ENCODE results near the gene SLC22A23. TPM values are rescaled to one million over a fixed set of nuclear protein-coding genes. Genes with fewer than 3 reads are reported as not detected.

The SLC22A23 gene
- total RNA-seq, 1 donor from 2014 or later = 10.3 TPM

DNA sequence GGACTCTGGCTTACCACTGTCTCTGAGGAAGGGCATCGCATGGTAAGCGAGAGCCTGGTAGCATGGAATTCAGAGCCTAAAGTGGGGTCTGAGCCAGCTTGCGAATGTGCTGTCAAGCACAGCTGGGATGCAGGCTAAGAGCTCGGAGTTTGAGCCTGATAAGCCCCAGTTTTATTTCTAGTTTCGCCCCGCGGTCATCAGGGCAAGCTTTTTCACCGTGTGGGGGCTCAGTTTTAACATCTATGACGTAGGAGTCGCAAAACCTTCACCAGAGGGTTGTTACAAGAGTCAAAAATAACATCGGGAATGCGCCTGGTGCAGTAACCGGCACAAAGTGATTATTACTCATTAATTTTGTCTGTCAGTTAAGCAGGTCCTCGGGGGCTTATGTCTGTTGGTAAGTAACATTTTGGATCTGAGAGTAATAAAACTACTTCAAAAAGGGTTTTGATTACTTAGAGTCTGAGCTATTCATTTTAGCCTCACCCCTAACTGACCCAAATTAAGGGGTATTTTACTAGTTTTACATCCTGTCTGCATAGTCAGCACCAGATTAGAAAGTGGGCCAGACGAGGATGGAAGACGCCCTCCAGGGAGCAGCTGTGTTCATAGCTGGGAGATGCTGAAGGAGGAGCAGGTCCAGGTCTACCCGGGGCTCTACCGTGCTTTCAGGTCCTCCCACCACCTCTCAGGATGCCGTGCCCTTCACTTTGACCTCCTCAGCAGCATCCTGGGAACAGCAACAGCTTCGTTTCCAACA, 29.7 kb downstream of the SLC22A23 start:
- ATAC-seq = no peak
- intact Hi-C loops (cut with DNase I) = no loop called here

DNA sequence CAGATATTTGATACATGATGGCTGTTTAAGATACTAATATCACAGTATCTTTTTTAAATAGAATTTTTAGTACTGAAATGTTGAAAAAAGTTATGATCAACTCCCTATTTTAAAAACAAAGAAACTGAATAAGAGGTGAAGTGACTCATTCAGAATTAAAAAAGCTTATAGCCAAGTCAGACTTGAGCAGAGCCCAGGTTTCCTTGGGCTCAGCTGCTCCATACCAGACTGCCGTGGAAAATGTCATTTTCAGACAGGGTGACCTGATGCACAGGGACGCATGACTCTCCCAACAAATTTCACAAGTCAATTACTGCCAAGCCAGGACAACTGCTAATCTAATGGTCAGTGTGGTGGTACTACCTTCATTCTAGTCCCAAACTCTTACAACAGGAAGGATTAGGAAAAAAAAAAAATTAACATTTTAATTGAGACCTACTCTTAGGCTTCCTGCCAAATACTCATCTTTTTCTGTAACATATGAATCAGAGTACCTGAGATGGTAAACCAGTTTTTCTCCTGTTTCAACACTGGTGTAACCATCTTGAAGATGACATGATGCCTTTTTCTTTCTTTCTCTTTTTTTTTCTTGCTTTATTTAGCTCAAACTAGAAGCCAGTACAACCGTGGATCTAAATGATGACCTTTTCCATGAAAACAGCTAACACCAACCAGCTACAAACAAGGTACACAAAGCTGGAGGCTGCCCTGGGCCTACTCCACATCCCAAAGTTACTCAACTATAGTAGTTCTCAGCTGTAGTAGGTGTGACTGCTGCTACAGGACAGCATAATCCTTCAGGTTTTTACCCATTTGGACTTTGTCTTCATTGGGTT, 30.5 kb downstream of the SLC22A23 start:
- ATAC-seq = no peak
- intact Hi-C loops (cut with DNase I) = no loop called here
- DNase-seq (ENCODE audit: low spot score) = no peak

More for the DNA sequence above, 29.7 kb downstream of the SLC22A23 start:
- DNase-seq (ENCODE audit: low spot score) = no peak

DNA sequence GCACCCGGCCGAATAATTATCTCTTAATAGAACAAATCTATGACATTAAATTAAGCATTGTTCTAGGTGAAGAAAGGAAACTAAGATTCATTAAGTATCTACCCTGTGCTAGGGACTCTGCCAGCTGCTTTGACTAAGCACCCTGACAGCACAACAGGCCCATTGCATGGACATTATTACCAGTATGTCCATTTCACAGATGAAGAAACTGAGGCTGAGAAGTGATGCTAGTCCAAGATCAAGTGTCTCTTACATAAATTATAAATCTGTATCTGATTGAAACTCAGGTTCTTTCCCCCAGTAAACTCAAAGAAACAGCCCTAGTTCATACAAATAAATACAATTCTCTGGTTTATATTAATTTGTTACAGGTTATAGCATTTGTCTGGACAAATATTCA, 31.3 kb downstream of the SLC22A23 start:
- no peak for ATAC-seq
- DNase-seq (ENCODE audit: low spot score) = no peak
- intact Hi-C loops (cut with DNase I) = no loop called here

DNA sequence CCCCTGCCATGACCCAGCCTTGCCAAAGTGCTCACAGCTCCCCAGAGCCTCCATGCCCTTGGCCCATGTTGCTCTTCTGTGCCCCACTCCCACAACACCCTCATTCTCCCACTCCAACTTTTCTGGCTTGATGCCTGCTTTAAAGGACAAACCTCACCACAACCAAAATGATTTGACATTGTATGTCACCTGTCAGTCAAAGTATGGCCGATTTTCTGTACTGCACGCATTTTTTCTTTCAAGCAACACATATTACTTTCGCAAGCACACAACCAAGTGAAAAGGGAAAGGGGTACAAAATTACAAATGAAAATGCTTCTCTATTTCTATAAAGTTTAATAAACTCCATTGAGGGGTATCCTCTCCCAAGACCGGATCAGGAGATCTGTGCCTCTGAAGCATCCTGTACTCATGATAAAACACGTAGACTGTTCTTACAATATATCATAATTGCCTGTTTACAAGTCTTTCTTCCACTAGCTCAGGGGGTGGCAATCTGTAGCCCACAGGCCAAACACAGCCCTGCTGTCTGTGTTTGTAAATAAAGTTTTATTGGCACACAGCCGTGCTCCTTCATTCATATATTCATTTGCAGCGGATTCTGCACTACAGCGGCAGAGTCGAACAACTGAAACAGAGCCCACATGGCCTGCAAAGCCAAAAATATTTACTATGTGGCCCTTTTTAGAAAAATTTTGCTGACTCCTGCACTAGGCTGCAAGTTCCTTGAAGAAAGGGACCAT, 32.5 kb downstream of the SLC22A23 start:
- DNase-seq (ENCODE audit: low spot score) (no peak), ATAC-seq (no peak)
- intact Hi-C loops (cut with DNase I) = no loop called here

DNA sequence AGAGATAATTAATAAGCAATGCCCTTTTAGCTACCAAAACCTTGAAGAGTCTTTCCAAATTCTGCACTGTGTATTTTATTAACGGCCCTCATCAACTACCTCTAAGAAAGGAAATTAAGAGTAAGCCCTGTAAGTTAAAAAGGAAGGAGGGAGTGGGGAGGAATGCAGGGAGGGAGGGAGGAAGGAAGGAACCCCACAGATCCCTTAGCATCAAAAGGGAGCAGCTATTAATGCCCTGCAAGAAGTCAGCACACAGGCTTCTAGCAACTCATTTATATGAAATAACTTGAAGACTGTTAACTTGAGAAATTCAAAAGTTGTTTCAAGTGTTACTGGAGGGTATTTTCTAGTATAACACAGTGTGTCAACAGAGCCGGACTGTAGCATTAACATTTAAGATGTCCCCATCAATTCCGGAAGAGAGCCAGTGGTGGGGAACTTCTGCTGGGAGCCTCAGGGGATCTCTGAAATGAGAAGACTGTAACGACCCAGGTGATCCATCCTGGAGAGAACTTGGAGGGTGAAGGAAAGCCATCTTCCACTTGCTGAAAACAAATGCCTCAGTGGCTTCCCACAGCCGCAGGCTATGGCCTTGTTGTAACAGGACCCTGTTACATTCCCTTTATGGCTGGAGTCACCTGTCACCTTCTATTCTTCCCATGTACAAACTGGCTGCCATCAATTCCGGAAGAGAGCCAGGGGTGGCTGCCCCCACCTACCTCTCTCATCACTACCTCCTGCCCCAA, 33.2 kb downstream of the SLC22A23 start:
- intact Hi-C loops (cut with DNase I) = no loop called here
- DNase-seq (ENCODE audit: low spot score) (no peak), ATAC-seq (no peak)

DNA sequence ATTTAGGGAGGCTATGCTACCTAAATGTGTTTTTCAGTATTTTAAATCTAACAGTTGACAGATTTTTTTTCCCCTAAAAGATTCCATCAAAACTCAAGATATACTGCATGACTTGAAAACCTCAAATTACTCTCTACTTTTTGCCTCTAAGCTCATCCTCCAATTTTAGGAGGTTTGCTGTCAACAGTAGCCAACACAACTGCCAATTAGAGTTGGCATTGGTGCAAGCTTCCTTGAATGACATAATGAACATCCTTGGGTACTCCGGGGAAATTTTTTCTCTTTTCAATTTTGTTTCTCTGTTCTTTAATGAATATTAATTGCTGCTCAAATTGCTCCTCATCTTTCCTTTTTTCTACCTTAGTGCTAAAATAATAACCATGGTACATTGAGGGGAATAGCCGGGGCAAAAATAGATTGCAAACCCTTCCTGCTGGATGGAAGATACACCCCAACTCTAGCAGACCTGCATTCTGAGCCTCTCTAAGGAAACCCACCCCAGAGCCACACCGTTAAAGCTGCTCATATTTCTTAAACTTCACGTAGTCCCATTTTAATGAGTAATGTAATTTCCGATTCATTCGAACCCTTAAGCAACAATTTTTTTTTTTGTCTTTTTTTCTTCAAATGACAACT, 34.3 kb downstream of the SLC22A23 start:
- ATAC-seq (no peak), DNase-seq (ENCODE audit: low spot score) (no peak)

DNA sequence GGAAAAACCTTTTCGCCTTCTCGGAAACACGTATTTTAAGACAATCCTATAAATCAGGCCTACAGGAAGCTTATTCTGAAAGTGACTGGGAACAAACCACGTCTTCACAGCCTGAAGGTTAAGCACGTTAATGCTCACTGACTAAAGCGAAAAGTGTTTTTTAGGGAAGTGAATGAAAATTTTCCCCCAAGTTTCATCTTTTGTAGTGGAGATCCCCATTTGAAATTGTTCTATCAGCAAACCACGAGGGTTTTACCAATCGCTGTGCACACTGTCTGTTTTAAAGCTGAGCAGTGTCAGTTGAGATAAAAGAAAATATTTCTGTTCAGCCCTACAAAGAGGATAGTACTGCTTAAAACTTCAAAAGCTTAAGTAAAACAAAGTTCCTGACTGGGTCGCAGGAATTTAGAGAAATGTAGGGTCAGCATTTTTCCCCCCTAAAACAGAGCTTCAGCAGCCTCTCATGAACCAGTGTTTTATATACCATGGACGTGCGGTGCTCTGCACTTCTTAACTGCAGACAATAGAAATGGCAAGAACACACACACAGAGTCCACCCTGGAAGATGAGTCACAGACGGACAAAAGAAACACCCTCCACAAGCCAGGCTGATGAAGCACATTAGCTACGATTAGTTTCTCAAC, 34.9 kb downstream of the SLC22A23 start:
- DNase-seq (ENCODE audit: low spot score) (no peak), ATAC-seq (no peak)
- intact Hi-C loops (cut with DNase I) = no loop called here

More for the DNA sequence above, 34.3 kb downstream of the SLC22A23 start:
- intact Hi-C loops (cut with DNase I) = no loop called here

DNA sequence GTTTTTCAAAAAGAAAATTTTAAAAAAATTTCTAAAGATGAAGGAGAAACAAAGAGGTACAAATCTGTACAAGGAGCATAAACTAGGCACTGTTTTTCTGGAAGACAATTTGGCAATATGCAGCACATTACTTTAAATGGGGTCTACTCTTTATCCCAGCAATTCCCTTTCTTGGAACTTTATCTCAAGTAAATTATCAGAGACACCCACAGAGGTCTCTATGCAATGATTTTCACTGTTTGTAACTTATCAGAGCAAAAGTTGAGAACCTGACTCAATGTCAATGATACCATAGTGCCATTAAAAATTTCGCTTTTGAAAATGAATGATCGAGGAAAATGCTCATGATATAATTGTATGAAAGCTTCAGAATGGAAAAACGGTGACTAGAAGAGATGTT, 35.7 kb downstream of the SLC22A23 start:
- ATAC-seq (no peak), DNase-seq (ENCODE audit: low spot score) (no peak)
- intact Hi-C loops (cut with DNase I) = no loop called here

DNA sequence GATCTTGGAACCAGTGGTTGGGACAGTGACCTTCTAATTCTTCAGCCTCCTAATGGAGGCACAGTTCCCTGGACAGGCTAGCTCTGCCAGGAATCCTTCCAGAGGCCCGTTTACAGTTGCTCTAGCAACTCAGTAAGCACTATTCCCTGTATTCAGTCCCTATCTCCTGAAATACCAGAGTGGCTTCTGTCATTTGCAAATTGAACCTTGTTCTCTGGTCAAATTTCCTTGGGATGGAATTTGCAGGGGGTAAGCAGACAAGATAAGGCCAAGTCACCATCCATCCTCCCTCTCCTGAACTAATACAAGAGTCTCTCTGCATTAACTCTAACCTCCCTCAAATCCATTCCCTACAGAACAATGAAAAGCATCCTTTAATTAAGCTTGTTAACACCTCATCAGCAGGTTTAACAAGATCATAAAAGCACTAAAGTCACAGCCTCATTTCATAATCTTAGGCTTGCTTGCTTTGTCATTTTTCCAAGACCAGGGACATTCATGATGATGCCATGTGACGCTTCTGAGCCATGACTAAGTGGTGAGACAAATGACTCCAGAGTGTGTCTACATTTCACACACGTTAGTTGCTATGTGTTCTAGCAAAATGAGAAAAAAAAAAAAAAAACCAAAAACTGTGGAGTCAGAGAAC, 37.1 kb downstream of the SLC22A23 start:
- intact Hi-C loops (cut with DNase I) = no loop called here
- ATAC-seq = no peak
- DNase-seq (ENCODE audit: low spot score) = no peak

DNA sequence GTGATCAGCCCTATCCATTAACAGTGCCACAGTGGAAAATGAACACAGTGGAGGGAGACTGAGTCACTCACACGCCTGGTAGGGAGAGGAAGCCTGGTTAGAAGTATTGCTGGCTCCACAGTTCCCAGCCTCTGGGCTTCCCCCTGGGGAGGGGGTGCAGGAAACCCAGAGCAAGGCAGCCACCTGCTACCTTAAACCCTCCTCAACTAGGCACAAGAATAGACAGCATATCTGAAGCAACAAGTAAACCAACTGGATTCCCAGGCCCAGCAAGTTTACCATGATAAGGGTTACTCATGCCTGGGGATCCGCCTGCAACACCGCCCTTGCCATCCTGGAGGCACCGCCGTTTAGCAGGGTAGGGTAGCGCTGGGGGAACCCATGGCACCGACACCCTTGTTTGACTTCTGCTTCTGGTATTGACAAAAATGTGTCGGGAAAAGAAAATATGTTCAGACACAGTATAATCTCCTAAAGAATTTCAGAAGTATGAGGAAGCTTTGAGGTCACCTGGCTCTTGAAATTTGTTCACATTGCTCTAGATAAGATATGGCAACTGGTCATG, 38.3 kb downstream of the SLC22A23 start:
- intact Hi-C loops (cut with DNase I) = no loop called here
- ATAC-seq = no peak
- DNase-seq (ENCODE audit: low spot score) = no peak

DNA sequence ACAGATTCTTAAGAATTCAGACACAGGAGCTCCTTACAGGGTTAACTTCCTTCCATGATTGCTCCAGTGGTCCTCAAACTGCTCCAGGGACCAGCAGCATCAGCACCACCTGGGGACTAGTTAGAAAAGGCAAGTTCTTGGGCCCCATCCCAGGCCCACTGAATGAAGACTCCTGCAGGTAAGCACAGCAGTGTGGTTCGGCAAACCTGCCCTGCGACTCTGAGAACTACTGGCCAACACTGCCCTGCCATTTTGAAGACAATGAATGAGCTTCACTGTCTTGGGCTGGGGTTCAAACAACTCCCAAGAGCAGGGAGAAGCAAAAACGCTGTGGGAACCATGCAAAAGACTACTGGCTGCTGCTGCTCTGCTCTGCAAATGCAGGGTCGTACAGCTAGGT, 39.4 kb downstream of the SLC22A23 start:
- DNase-seq (ENCODE audit: low spot score) = no peak
- ATAC-seq = no peak
- intact Hi-C loops (cut with DNase I) = no loop called here

DNA sequence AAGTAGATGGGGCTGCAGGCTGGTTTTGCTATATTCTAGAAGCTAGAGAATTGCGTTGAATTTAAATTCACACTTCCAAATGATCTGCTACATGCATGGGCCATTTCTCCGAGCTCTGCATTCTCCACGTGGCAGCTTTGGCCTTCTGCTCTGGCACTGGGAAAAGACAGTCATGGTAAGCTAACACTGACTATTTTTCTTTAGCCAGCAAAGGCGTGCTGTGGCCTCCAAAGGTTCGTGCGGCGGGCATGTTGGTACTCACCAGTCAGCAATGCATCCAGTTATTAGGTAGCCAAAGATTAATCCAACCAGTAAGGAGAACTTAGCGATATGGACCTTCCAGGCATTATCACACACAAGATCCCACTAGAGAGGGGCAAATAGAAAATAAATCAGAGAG, 41.4 kb downstream of the SLC22A23 start:
- intact Hi-C loops (cut with DNase I) = no loop called here
- ATAC-seq (no peak), DNase-seq (ENCODE audit: low spot score) (no peak)

DNA sequence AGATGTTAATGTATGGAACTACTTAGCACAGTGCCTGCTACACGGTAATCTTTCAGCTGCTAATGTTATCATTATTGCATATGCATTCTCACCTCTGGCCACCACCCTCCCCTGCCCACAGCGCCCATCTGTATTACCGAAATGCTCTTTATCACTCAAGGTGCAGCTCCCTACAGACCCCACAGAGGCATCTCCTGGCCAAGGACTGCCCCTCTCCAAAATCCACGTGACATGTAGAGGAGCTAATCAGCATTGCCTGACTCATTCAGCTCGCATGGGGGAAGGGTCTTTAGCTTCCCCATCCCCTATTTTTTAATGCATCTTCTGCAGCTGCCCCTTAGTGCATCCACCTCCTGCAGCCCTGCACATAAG, 41.8 kb downstream of the SLC22A23 start:
- intact Hi-C loops (cut with DNase I) = no loop called here
- DNase-seq (ENCODE audit: low spot score) = no peak
- no peak for ATAC-seq

DNA sequence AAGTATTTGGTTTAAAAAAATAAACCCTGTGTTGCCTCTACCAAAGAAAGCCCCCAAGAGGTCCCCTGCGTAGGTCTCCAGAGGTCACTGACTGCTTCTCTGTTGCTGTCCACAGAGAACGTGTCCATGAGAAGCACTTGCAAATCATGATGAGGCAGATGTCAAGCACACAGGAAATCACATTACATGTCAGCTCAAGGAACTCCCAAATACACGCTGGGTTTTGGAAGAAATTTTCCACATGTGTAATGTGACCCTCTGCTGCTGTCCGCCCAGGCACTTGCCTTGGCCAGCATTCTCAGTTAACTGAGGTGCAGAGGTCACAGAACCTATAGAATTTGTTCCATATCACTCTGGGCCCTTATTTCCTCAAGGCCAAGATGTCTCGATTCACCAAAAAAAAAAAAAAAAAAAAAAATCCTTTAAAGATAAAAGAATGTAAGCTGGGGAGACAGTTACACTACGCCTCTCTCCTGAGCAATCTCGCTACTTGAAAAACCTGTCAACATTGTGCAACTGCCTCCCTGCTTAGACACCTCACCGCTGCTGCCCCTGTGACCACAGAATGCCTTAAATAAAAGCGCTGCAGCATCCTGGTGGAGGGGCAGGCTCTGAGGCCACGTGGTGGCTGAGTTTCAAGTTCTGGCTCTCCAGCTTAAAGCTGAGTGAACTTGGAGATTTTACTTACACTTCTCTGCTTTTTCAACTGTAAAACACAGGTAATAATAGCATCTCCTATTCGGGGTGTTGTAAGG, 42.3 kb downstream of the SLC22A23 start:
- DNase-seq (ENCODE audit: low spot score) = no peak
- no peak for ATAC-seq
- intact Hi-C loops (cut with DNase I) = no loop called here

DNA sequence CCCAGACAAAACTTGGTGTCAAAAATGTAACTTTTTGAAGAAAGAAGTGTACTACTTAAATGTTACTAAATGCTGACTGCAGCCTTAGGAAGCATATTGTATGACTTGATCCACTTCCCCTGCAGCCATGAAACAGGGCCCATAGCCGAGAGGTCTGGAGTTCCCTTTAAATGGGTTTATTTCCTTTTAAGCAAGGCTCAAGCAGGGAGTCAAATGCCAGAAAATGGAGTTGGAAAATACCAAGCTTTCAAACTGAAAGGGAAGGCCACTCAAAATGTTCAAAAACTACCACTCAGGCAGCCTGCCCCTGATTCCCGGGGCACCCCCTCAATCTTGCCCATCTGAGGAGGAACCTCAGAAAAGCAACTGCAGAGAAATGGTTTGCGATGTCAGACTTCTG, 43.3 kb downstream of the SLC22A23 start:
- intact Hi-C loops (cut with DNase I) = no loop called here
- DNase-seq (ENCODE audit: low spot score) = no peak
- no peak for ATAC-seq

DNA sequence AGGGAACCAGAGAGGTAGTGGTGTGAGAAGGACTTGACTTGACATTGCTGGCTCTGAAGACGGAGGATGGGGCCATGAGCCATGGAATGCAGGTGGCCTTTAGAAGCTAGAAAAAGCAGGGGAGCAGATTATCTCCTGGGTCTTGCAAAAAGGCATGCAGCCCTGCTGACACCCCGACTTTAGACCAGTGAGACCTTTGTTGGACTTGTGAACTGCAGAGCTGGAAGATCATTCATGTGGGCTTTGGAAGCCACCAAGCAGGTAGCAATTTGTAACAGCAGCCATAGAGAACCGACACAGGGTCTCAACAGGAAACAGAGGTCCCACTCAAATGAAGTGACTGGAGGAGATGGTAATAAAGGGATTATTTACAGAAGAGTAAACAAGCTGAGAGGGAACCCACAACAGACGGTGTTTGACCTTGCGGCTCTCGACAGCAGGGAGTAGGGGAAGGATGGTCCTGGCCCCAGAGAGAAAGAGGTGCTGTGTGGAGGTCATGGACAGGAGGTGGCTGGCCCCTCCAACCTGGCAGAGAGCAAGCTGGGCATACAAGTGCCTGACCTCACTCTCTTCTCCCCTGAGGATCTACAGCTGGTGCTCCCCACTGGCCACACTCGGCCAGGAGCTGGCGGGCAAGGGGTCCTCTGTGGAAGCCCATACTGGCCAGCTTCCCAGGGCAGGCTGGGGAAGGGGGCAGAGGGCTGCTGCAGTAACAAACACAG, 43.9 kb downstream of the SLC22A23 start:
- intact Hi-C loops (cut with DNase I) = no loop called here
- DNase-seq (ENCODE audit: low spot score) (no peak), ATAC-seq (no peak)
